Stimulated activated CD4-positive, alpha-beta T cell treated with anti-CD3 and anti-CD28 coated beads, TNF-alpha, amount 100 ng/mL, for 24 hours (primary cell): ENCODE results near the gene SYT13.
A peak's percentile ranks its signal among the peaks of the same experiment; 100 is the strongest.
"Not testable (repeated sequence)": the region's sequence is repeated elsewhere in the genome, so short reads cannot be mapped to it uniquely, and the experiment has no call there.

Experiments used
- DNase-seq, 3 experiments: peaks; one replicate each; pipeline ENCODE4 v3.0.0-alpha.2; 2020; ENCODE audit warnings: low read depth in 3 of 3

SYT13 gene

DNA sequence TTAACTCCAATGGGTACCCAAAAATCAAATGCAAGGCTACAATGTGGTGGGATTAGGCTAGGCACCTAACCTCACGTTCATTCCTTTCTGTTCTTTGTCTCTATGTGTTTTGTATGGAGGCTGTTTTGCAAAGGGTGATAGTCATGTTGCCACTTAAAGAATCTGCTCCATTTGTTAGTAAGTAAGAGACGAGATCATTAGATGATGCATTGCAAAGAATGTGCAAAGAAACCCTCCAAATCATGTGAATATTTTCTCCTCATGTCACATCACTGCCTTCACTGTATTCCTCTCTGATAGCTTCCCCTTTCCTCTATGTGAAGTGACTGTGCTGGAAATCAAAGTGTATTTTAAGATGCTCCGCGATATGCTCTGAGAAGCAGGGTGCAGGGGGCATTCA lies 11.9 kb downstream of the SYT13 start:
- DNase-seq: no peak

DNA sequence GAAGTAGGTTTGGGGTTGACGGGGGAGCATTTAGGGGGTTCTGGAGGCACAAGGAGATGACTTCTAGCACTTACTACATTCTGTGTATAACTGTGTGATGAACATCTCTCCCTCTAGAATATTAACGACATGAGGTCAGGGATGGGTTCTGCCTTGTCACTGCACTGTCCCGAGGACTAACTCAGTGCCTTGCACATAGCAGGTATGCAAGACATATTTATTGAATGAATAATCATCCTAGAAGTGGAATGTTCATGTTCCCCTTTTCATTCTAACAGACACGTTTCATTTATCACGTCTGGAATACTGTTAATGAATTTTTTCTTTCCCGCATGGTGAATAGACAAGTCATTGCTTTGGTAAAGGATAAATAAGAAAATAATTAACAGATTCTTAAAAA lies 12.6 kb downstream of the SYT13 start:
- no peak for DNase-seq

DNA sequence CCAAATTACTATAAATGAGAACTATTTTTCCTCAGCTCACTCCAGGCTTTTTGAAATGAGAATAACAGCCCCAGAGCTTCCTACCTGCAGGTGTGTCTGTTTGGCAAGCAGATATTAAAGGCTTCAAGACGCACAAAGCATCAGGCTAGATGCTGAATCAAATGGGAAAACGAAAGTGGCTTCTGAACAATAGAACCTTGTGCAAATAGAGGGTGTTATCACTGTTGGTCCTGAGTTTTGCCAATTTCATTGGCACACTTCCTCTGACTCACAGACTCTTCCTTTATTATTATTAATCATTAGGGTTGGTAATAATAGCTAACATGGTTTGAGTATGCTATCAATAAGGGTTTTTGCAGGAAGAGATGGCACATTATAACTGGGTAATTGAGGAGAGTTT lies 13.4 kb downstream of the SYT13 start:
- DNase-seq: no peak

DNA sequence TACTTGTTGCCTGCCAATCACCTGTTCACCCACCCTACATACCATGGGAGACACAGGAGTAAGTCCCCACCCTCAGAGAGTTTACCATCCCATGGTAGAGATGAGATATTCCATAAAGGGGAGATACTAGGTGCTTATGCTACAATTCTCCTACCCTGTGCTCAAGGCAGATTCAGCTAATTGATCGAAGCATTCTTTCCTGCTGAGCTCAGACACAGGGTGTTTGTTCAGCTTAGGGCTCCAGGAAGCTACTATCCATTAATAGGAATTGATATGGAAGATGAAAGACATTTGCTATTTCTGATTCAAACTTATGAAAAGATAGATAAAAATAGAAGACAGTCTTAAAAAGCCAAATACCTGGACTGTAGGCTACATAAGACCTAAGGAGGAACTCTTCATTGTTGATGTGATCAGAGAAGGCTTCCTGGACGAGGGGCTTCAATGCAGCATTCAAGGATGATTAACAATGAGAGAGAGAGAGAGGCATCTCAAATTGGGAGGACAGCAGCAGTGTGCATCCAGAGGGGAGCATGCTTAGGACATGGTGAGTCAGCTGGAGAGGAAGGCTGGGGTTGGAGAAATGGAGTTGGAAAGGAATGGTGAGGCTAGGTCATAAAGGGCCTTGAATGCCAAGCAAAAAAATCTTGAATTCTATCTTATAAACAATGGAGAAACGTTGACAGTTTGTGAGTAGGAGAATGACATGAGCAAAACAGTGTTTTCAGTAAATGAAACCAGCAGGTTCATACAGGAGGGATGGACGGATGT lies 15.0 kb downstream of the SYT13 start:
- no peak for DNase-seq

DNA sequence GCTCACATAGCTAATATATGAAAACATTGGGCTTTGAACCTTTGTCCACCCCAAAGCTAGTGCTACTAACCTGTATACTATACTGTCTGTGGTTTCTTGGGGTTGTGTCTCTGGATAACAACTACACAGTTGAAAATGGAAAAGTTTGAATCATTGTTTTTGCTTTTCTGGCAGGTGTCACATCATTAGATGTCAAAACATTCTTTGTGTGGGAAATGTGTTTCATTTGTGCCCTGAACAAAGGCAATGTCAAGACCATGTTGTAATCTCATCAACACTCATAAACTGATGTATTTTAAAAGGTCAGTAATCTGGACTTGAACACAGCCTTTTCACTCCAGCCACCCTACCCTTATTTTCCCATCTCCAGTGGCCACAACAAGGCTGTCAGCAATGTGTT lies 16.5 kb downstream of the SYT13 start:
- no peak for DNase-seq

DNA sequence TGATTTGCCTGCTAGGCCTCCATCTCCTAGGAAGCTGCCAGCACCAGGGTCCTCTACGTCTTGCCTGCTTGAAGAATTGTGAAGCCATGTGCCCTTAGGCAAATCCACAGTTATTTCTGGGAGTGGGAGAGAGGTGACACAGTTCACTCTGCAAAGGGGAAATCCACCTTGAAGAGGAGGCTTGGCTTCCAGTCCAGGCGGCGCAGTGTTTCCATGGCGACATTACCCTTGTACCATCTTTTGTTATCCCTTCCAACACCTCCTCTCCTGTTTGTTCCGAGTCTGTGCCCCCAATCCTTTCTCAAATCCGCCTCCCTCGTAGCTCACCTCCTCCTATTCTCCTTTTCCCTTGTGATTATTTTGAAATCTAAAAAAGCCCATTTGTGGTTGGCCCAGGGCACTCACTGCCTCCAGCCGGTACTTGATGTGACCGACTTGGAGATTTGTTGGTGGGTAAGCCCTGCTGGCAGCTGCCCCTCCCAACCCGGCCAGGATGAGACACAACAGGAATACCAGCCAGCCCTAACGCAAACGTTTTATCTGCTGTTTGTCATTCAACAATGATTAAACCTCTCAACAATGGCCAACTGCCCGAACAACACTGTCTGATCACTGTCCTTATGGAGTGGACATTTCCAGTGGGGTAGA lies 18.4 kb downstream of the SYT13 start:
- DNase-seq: no peak

DNA sequence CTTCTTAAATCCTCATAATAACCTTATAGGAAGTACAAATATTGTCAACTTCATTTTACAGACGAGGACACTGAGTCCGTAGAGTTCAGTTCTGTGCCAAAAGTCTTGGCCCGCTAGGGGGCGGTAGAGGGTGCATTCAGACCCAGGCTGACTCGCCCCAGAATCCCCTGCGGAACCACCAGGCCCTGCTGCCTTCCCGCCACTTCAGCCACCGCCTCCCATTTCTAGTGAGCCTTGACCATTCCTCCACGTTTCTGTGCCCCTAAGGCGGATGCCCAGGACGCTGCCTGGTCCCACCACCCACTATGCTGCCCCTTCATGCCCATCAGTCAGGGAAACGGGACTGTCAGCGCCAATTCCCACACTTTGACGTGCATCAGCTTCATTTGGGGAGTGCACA lies 19.1 kb downstream of the SYT13 start:
- peak in 1 of 3 experiments; percentile 27 for DNase-seq

DNA sequence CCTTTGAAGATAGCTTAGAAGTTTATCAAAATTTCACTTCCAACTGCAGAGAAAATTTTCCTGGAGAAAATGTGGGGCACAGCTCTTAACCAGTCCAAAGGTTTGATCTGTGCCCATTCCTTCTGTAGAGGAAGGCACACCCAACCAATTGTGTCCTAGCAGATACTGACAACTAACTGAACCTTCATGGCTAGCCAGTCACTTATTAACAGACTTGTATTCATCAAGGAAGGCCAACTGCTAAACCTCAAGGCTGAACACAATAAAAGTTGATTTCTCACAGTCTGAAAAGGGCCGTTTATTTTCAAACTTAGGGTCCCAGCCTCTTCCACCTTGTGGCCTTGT lies 19.5 kb downstream of the SYT13 start:
- DNase-seq: no peak

DNA sequence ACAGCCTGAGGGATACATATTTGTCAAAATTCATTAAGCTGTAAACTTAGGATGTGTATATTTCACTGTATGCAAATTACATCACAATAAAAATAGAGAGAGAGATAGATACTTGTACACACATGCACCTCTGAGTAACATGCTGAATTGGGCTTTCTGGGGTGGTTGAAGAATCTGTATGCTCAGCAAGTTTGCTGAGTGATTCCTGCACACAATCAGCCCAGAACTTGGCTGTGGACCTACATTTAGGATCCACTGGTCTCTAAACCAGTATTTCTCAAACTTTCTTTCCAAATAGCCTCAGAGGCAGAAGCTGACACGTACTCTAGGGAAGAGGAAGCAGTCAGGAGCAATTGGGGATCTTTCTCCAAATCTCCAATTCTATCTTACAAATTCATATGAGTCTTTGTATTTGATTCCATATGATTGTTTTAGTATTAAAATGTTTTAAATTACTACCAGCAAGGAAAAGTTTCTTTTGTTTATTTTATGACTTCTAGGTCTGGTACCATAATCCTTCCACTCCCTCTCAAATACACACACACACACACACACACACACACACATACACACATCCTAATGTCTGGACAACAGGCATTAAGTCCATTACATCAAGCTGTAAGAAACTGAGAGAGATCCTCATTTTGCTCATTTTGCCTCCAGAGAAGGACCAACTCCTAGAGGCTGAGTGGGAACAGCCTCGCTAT lies 20.0 kb downstream of the SYT13 start:
- no peak for DNase-seq

DNA sequence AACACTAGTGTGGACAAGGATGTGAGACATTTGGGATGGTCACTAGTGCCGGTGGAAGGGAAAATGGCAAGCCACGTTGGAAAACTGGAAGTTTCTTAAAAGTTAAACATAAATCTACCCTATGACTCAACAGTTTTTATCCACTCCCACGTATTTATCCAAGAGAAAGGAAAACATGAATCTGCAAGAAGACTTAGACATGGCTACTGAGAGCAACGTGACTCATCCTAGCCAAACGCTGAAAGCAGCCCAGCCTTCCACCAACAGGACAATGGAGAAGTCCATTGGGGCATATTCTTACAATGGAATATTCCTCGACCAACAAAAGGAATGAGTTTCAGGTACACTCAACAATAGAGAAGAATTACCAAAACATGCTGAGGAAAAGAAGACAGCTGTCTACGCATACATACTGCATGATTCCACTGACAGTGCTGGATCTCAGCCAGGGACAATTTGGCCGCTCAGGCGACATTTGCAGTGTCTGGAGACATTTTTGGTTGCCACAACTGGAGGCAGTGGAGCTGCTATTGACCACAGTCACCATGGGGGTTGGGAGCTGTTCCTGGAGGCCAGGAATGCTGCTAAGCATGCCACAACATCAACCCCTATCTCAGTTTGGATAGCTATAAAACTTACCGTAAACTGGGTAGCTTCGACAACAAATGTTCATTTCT lies 21.2 kb downstream of the SYT13 start:
- no peak for DNase-seq

DNA sequence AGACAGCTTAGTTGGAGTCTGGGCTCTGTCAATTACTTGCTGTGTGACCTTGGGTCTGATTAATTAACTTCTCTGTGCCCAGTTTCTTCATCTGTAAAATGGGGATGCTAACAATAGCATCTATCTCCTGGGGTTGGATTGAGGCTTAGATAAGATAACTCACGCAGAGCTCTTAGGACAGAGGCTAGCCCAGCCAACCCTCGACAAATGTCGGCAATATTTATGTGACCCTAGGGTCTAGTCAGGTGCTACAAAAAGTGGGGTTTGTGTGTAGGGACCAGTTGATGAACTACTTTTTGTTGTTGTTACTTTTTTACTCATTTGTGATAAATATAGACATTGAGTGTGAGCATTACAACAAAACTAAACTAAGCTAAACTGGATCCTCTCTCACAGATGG lies 22.4 kb downstream of the SYT13 start:
- DNase-seq: no peak

DNA sequence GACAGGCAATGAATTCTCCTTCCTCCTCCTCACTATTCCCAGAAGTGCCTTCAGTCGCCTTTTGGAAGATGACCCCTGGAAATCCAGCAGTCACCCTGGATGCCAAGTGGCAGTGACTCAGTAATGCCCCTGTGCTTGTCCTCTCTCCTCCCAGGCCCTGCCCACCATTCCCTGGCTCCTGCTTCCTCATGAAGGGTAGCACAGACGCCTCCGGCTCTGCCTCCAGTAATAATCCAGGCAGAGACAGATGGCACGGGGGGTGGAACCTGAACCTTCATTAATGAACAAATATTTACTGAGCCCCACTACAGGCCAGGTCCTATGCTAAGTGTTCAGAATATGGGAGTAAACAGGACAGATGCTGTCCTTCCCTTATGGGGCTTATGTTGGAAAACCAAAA lies 23.2 kb downstream of the SYT13 start:
- DNase-seq: no peak

DNA sequence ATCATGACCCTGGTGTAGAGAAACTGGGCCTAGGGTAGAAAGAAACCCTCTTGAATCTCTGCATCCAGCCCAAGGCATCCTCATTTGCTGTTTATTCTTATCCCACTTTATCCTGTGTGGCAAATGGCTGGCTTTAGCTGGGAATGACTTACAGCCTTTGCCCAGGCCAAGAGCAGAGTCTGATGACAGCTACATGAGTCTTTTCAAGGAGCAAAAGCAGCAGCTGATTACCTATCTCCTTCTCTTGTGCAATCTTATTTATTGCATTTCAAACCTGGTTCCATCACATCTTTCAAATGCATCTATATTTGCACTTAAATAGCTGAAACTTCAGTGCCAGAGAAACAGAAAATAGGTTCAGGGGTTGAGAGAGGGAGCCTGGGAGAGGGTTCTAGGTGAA lies 26.1 kb downstream of the SYT13 start:
- DNase-seq: no peak

DNA sequence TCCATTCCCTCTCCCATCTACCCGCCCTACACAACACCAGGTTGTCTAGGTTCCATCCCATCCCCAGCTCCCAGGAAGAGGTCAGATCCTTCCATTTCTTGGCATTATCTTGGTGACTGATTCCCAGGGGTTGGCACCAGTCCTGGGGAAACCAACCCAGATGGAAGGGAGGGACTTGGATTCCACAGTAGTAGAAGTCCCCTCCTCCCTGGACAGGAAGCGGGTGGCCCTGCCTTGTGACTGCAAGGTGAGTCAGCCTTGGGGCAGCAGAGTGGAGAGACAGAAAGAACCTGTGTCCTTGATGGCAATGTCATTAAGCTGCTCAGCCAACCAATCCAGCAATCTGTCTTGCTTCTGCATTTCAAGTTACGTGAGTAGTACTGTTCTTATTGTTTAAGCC lies 26.5 kb downstream of the SYT13 start:
- DNase-seq: no peak

DNA sequence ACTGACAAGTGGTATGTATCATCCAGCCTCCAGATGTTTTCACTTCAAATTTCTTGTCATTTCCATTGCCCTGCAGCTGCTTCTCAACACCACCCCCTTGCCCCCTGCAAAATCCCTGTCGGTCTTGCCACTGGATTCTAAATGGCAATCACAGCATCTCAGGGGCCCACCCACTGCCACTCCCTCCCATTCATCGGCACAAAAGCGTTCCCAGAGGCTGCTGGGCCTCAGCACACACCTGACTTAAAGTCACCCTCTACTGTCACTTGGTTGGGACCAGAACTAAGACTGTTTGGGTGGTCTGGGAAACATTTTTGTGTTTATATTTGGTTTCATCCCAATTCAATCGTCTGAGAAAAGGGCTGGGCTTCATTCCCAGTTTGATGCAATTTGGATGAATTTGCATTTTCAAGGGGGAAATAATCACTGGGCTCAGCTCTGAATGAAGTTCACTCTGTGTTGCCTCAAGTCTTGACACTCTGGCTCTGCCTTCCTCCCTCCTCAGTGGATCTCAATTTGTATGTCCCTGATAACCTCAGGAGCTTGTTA lies 27.1 kb downstream of the SYT13 start:
- no peak for DNase-seq

DNA sequence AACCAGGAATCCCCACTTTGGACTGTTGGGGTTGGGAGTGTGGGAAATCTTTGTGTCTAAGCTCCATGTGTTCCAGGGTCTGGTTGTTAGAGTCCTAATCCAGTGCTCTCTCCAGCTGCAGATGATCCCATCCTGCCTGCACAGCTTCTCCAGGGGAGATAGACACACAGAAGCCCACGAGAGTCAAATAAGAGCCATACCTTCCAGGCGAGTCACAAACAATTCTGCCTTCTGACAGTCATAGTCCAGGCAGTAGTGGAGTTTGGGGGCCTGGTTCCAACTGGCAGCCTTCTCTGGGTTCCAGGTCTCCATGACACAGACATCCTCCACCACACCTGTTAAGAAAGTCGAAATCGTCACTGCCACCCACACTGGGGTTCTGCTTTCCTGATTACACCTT lies 32.1 kb downstream of the SYT13 start:
- no peak for DNase-seq

DNA sequence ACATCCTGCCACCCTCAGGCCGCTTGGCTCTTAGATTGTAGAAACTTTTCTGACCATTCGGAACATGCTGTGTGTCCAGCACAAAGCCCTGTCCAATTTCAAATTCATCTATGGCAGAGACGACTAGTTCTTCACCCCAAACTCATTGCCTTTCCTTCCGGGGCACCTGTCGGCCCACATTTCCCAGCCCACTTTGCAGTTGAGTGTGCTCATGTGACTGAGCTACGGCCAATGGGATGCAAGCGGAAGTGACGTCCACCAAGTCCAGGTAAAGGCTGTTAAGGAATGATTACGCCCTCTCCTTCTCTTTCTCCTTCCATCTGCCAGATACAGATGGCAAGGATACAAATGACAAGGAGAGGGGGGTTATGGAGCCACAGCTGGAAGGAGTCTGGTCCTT lies 32.5 kb downstream of the SYT13 start:
- no peak for DNase-seq

DNA sequence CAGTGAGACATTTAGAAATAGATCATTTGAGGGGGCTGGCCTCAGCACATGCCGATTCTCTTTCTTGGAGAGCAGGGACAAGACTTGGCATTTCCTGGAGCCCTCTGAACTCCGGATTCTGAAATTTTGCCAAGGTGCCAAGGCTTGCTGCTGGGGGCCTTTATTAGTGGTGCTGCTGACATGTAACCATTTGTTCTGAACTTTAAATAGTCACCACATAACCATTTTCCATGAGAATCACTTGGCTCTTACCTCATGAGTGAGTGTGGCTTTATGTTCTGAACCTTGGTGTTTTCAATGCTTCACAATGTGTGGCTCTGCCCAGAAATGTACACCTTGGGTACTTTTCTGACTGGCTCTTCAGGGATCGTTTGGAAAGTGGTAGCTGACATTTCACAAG lies 33.3 kb downstream of the SYT13 start:
- no peak for DNase-seq

DNA sequence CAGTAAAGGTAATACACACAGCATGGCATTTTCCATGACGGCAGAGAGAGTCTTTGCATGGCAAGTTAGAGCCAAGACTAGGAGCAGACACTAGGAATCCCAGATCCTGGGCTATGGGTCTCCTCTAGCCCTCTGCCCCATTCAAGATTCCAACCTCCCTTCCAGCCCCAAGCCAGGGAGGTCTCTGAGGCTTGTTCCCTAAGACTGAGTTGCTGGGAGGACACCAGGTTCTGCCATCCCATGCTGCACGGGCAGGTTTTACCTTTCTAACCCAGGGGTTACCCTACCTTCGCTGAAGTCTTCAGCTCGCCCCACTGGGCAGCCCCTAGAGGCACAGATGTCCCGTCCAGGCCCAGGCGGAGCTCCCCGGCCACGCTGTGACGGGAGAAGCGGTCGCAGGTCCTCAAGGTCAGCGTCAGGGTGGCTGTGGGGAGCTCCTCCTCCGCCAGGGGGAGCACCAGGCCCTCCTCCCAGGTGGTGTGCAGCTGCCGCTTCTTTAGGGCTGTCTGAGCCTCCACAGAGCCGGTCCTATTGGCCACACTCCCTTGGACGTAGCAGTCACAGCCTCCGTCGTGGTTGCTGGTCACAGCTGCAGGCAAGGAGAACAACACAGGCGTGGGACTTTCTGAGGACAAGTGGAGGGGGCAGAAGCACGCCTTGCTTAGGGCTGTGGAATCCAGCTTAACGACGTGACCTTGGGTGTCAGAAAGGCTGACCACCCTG lies 33.8 kb downstream of the SYT13 start:
- peak in 2 of 3 experiments; percentile 6 to 34 for DNase-seq

DNA sequence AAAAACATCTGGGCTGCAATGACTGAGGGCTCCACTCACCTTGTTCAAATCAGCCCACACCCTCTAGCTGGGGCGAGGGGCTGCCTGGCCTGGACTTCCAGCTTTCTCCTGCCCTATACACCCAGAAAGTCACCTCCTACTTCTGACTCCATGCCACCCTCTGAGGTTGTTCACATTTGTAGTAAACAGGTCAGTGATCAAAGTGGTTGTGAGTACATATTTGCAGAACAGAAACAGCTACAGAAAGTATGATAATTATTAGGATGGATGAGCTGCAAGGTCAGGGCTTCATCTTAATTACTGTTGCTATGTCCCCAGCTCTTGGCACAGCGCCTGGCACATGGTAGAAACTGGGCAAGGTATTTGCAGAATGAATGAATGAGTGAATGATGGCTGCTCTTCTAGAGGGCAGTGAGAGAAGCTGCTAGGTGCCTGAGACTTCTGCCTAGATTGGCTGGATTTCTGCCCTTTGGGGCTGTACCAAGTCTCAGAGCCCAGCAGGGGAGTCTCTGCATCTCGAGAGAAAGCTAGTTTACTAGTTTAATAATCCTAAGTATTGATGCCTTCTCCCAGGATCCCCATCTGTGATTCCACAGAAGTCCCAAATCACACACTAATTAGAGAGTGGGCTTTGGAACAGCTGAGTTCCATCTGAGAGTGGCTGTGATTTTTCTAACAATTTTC lies 36.0 kb downstream of the SYT13 start:
- DNase-seq: no peak

DNA sequence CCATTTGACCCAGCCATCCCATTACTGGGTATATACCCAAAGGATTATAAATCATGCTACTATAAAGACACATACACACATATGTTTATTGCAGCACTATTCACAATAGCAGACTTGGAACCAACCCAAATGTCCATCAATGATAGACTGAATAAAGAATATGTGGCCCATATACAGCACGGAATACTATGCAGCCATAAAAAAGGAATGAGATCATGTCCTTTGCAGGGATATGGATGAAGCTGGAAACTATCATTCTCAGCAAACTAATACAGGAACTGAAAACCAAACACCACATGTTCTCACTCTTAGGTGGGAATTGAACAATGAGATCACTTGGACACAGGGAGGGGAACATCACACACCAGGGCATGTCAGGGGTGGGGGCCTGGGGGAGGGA lies 36.8 kb downstream of the SYT13 start:
- not testable (repeated sequence) for DNase-seq
